HepG2 (cell line): ENCODE results near the gene GRK3. TPM values are rescaled to one million over a fixed set of nuclear protein-coding genes. Genes with fewer than 3 reads are reported as not detected.
A peak's percentile ranks its signal among the peaks of the same experiment; 100 is the strongest.

ENCODE experiments used
- ATAC-seq: fragments of 200-7000 bp; cut with Tn5 transposase; 3 replicates; pipeline ENCODE4 v1.9.1; 2020; ENCODE audit warnings: mild to moderate bottlenecking, moderate library complexity
- BruUV-seq: library from RNA; stranded (reverse); fragments of 400-500 nt; replicated peaks from 2 replicates; lab custom pipeline; 2021; lab: Mats Ljungman, UMichigan
- CTCF ChIA-PET: fragments of 300-600 bp; formaldehyde crosslinking; extraction: SDS; loops from one replicate; lab custom pipeline; 2021; ENCODE audit warnings: low total read pairs, inconsistent platforms, low intra/inter-chr PET ratio; lab: Yijun Ruan, JAX
- POLR2A ChIA-PET: fragments of 350-600 bp; sonication (Branson Sonifier 250); formaldehyde crosslinking; loops from one replicate; lab custom pipeline; 2020; ENCODE audit warnings: antibody characterized with exemption, inconsistent platforms; lab: Yijun Ruan, JAX
- DNase-seq: peaks from one replicate; pipeline ENCODE4 v3.0.0-alpha.2; 2015; ENCODE audit warnings: low spot score
- FAIRE-seq: peaks from 3 replicates; lab custom pipeline; 2011; peaks lifted over from hg19 to GRCh38; lab: Jason Lieb, UNC
- H2AFZ ChIP-seq: one replicate; pipeline ENCODE4 v1.6.1; 2011; ENCODE audit warnings: low read length, inconsistent platforms
- H3K27ac ChIP-seq: fragments of 300-600 bp; 3 replicates; pipeline ENCODE4 v1.8.0; 2011; ENCODE audit warnings: mixed run types, mild to moderate bottlenecking, mixed read lengths, low read length, inconsistent platforms; ENCODE audit not compliant: insufficient read depth; ENCODE audit errors: extremely low read length
- H3K27me3 ChIP-seq, 2 experiments: fragments of 200-600 bp in 1 of 2; 2 replicates in 1 of 2; 3 replicates in 1 of 2; pipeline versions ENCODE4 v1.6.0 to v1.8.0; 2011; ENCODE audit warnings: low read length in 2 of 2, mild to moderate bottlenecking in 2 of 2, moderate library complexity in 2 of 2, inconsistent platforms in 1 of 2; ENCODE audit not compliant: insufficient read depth in 2 of 2, control insufficient read depth in 1 of 2
- H3K36me3 ChIP-seq, 2 experiments: fragments of 200-600 bp in 1 of 2; replicated peaks in 1 of 2; 2 replicates in 1 of 2; 3 replicates in 1 of 2; pipeline versions ENCODE4 v1.5.1 to v1.8.0; 2011; ENCODE audit warnings: low read length in 2 of 2, inconsistent platforms in 1 of 2; ENCODE audit not compliant: insufficient read depth in 2 of 2, control insufficient read depth in 1 of 2
- H3K4me1 ChIP-seq: 2 replicates; pipeline ENCODE4 v1.5.1; 2012; ENCODE audit warnings: low read length, inconsistent platforms; ENCODE audit not compliant: insufficient read depth
- H3K4me2 ChIP-seq: 2 replicates; pipeline ENCODE4 v1.6.0; 2011; ENCODE audit warnings: low read depth, low read length, inconsistent platforms
- H3K4me3 ChIP-seq, 3 experiments: fragments of 200-600 bp in 1 of 3; sonication (generic), shearing (Covaris generic) in 1 of 3; replicated peaks in 1 of 3; 2 replicates each; pipeline ENCODE4 v1.5.1; 2011 to 2016; ENCODE audit warnings: low read length in 3 of 3, inconsistent platforms in 2 of 3, low read depth in 2 of 3, mild to moderate bottlenecking in 2 of 3, control low read depth in 1 of 3, mixed read lengths in 1 of 3; ENCODE audit not compliant: insufficient read depth in 1 of 3
- H3K79me2 ChIP-seq: one replicate; pipeline ENCODE4 v1.6.1; 2011; ENCODE audit warnings: low read length, inconsistent platforms; ENCODE audit not compliant: insufficient read depth
- H3K9ac ChIP-seq: 2 replicates; pipeline ENCODE4 v1.6.0; 2011; ENCODE audit warnings: mild to moderate bottlenecking, low read depth, low read length, inconsistent platforms; ENCODE audit not compliant: insufficient read depth
- H3K9me3 ChIP-seq: 2 replicates; pipeline ENCODE4 v1.5.1; 2012; ENCODE audit warnings: mild to moderate bottlenecking, low read length
- H4K20me1 ChIP-seq: 2 replicates; pipeline ENCODE4 v1.6.0; 2011; ENCODE audit warnings: inconsistent platforms, mild to moderate bottlenecking, low read length, moderate library complexity; ENCODE audit not compliant: insufficient read depth
- CREM ChIP-seq, 2 experiments: sonication (generic) in 1 of 2; formaldehyde crosslinking in 1 of 2; IDR thresholded peaks; 2 replicates each; pipeline versions ENCODE4 v1.4.0 to v1.6.1; 2016 to 2020; ENCODE audit warnings: antibody characterized with exemption in 1 of 2, mild to moderate bottlenecking in 1 of 2, missing genetic modification reagents in 1 of 2
- HMG20B ChIP-seq: conservative IDR thresholded peaks from 2 replicates; pipeline ENCODE4 v1.6.1; 2016; ENCODE audit warnings: missing genetic modification reagents, missing compliant biosample characterization
- HMGA1 ChIP-seq: sonication (generic); formaldehyde crosslinking; conservative IDR thresholded peaks from 2 replicates; pipeline ENCODE4 v1.4.0; 2020; ENCODE audit warnings: missing genetic modification reagents
- HNRNPH1 ChIP-seq: fragments of 200-400 bp; formaldehyde crosslinking; optimal IDR thresholded peaks from 2 replicates; pipeline ENCODE3; 2017; ENCODE audit warnings: mild to moderate bottlenecking, low read depth, low read length
- MAFG ChIP-seq: sonication (generic); formaldehyde crosslinking; IDR thresholded peaks from 2 replicates; pipeline ENCODE4 v1.5.1; 2020; ENCODE audit warnings: mild to moderate bottlenecking, missing genetic modification reagents
- MED8 ChIP-seq: sonication (generic); formaldehyde crosslinking; IDR thresholded peaks from 2 replicates; pipeline ENCODE4 v1.8.1; 2023; ENCODE audit warnings: mild to moderate bottlenecking, missing genetic modification reagents; ENCODE audit not compliant: insufficient replicate concordance
- SAP130 ChIP-seq: IDR thresholded peaks from 2 replicates; pipeline ENCODE4 v1.6.1; 2016; ENCODE audit warnings: low read depth
- SNAPC2 ChIP-seq: sonication (generic); formaldehyde crosslinking; IDR thresholded peaks from 2 replicates; pipeline ENCODE4 v1.8.1; 2022; ENCODE audit warnings: mild to moderate bottlenecking, missing genetic modification reagents
- SNAPC4 ChIP-seq: sonication (generic); formaldehyde crosslinking; IDR thresholded peaks from 2 replicates; pipeline ENCODE4 v1.4.0; 2020; ENCODE audit warnings: mild to moderate bottlenecking, missing genetic modification reagents
- TCF7 ChIP-seq: sonication (generic); IDR thresholded peaks from 2 replicates; pipeline ENCODE4 v1.6.1; 2016; ENCODE audit warnings: antibody characterized with exemption, low read depth
- ZFP82 ChIP-seq: sonication (generic); formaldehyde crosslinking; IDR thresholded peaks from 2 replicates; pipeline ENCODE4 v1.5.1; 2020; ENCODE audit warnings: mild to moderate bottlenecking, missing genetic modification reagents, borderline replicate concordance
- ZMYM3 ChIP-seq: sonication (generic); formaldehyde crosslinking; IDR thresholded peaks from 2 replicates; pipeline ENCODE4 v1.5.1; 2020; ENCODE audit warnings: mild to moderate bottlenecking, missing genetic modification reagents
- ZNF549 ChIP-seq: sonication (generic); formaldehyde crosslinking; IDR thresholded peaks from 2 replicates; pipeline ENCODE4 v1.5.0; 2020; ENCODE audit warnings: missing genetic modification reagents
- ZNF563 ChIP-seq: sonication (generic); formaldehyde crosslinking; IDR thresholded peaks from 2 replicates; pipeline ENCODE4 v1.8.0; 2022; ENCODE audit warnings: mild to moderate bottlenecking, moderate library complexity, missing genetic modification reagents
- ZNF740 ChIP-seq: sonication (generic); formaldehyde crosslinking; IDR thresholded peaks from 2 replicates; pipeline ENCODE4 v1.4.0; 2020; ENCODE audit warnings: missing genetic modification reagents
- ZNF747 ChIP-seq: sonication (generic); formaldehyde crosslinking; IDR thresholded peaks from 2 replicates; pipeline ENCODE4 v1.8.1; 2023; ENCODE audit warnings: missing genetic modification reagents, mild to moderate bottlenecking, borderline replicate concordance
- ZNF776 ChIP-seq: sonication (generic); formaldehyde crosslinking; IDR thresholded peaks from 2 replicates; pipeline ENCODE4 v1.4.0; 2020; ENCODE audit warnings: mild to moderate bottlenecking, missing genetic modification reagents
- ZSCAN20 ChIP-seq: sonication (generic); formaldehyde crosslinking; IDR thresholded peaks from 2 replicates; pipeline ENCODE4 v1.4.0; 2020; ENCODE audit warnings: missing genetic modification reagents, mild to moderate bottlenecking, borderline replicate concordance
- WGBS: methylation state at CpG from one replicate; pipeline ENCODE4 v1.1.6; 2017; ENCODE audit warnings: low lambda C conversion rate; 5-methylcytosine and 5-hydroxymethylcytosine counted together
- in situ Hi-C: cut with HindIII; loops from 2 replicates; pipeline ENCODE4 v1.10.0; 2017; ENCODE audit warnings: low pct_unique_long_range_greater_than_20kb; ENCODE audit not compliant: extremely low pct_ligation_motif_present
- intact Hi-C: fragments of 100-400 bp; cut with micrococcal nuclease; formaldehyde crosslinking; loops from one replicate; pipeline ENCODE4 v1.10.0; 2022; ENCODE audit not compliant: unreplicated experiment
- polyA plus RNA-seq, 8 experiments: library from polyadenylated mRNA; depleted of rRNA in 3 of 8; stranded (reverse) in 7 of 8; unstranded in 1 of 8; fragments of >200 nt; fragmentation: Illumina TruSeq in 4 of 8; extraction: Trizol in 4 of 8; gene quantifications; 2 replicates each; pipeline versions ENCODE4 v1.2.1 to v1.2.3, GENCODE V29; 2011 to 2016; ENCODE audit warnings: low read depth in 4 of 8, missing spikeins in 1 of 8, mixed read lengths in 1 of 8; ENCODE audit not compliant: insufficient read depth in 1 of 8
- total RNA-seq, 5 experiments: library from RNA; depleted of rRNA; stranded (reverse); fragments of >200 nt; fragmentation: Illumina TruSeq; extraction: Trizol; gene quantifications; 2 replicates each; pipeline ENCODE4 v1.2.3, GENCODE V29; 2016; ENCODE audit warnings: low read depth in 1 of 5
- TF ChIP-seq, protein P1 (sequence below): sonication (generic); formaldehyde crosslinking; IDR thresholded peaks from 2 replicates; pipeline ENCODE4 v1.8.0; 2023; ENCODE audit warnings: mild to moderate bottlenecking, missing genetic modification reagents

The GRK3 gene
- total and polyA plus RNA-seq, 2 of the 13 experiments (the other 11 are each of a cell fraction or from before 2014, with no cell fraction given): 8.5 to 16.7 TPM

GRCh38 chr22:25564979-25565677 lies 653 bp downstream of the GRK3 start:
- H3K36me3 ChIP-seq: no peaks in the 10 kb centered on the region
- H3K4me1 ChIP-seq: peaks cover 60% of the 10 kb centered on the region
- peaks cover 23% of the 10 kb centered on the region for H3K79me2 ChIP-seq
- ChIA-PET CTCF (no interaction called here), POLR2A (no interaction called here)
- H3K9me3 ChIP-seq: no peaks in the 10 kb centered on the region
- FAIRE-seq: no peak
- peak overlapping the region; percentile 84 to 92 (median 91) for H3K4me3 ChIP-seq
- WGBS: 1% methylated on average over 18 of the region's 61 CpGs
- DNase-seq: no peak
- BruUV-seq: no TSS peak
- H3K4me2 ChIP-seq: peak overlapping the region; percentile 97
- no peaks in the 10 kb centered on the region; a peak in 1 of 5 replicates for H3K27me3 ChIP-seq
- peak; percentile 38 for ATAC-seq
- in situ Hi-C loops (loop anchor here (10.0 kb wide), 1 partner anchor 100 kb away; no protein-coding TSS in a partner anchor), intact Hi-C loops (loop anchor here (2.0 kb wide), 1 partner anchor 138 kb away; no protein-coding TSS in a partner anchor)
- H2AFZ ChIP-seq: no peak overlapping the region
- H4K20me1 ChIP-seq: no peaks in the 10 kb centered on the region
- peak overlapping the region; percentile 51 for H3K27ac ChIP-seq
- H3K9ac ChIP-seq: peak overlapping the region; percentile 69
- no peak for TF ChIP-seq HNRNPH1
- TF ChIP-seq SAP130 (CRISPR knock-in tag): peak; percentile 20; the same call in 1 of the 2 replicates
- TF ChIP-seq HMGA1 (CRISPR knock-in tag): no peak
- no peak for TF ChIP-seq ZSCAN20 (CRISPR knock-in tag)
- no peak for TF ChIP-seq ZFP82 (CRISPR knock-in tag)
- no peak for TF ChIP-seq ZNF740
- TF ChIP-seq ZNF776: no peak
- TF ChIP-seq SNAPC2: no peak
- TF ChIP-seq HMG20B: no peak
- no peak for TF ChIP-seq MAFG
- no peak for TF ChIP-seq ZNF747 (CRISPR knock-in tag)
- TF ChIP-seq ZNF563 (CRISPR knock-in tag): peak; percentile 29; the same call in 1 of the 2 replicates
- TF ChIP-seq CREM (IDR thresholded peaks at IDR 0.05): no peak
- TF ChIP-seq CREM (CRISPR knock-in tag; IDR thresholded peaks at IDR 0.05): no peak
- TF ChIP-seq SNAPC4 (CRISPR knock-in tag): no peak
- TF ChIP-seq ZNF549 (CRISPR knock-in tag): no peak
- TF ChIP-seq TCF7: no peak
- TF ChIP-seq, protein P1, sequence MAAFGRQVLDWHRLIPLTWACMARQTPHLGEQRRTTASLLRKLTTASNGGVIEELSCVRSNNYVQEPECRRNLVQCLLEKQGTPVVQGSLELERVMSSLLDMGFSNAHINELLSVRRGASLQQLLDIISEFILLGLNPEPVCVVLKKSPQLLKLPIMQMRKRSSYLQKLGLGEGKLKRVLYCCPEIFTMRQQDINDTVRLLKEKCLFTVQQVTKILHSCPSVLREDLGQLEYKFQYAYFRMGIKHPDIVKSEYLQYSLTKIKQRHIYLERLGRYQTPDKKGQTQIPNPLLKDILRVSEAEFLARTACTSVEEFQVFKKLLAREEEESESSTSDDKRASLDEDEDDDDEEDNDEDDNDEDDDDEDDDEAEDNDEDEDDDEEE (CRISPR knock-in tag): 0 out of 2 replicates have a peak, but pooled peaks have one; percentile 26
- no peak for TF ChIP-seq MED8 (CRISPR knock-in tag)
- TF ChIP-seq ZMYM3 (CRISPR knock-in tag): peak; percentile 40; the same call in 1 of the 2 replicates
